HepG2 (cell line): ENCODE measurements around the gene ATAD3C. TPM values are rescaled to one million over a fixed set of nuclear protein-coding genes. Genes with fewer than 3 reads are reported as not detected.

ENCODE experiments used
- BATF2 ChIP-seq: sonication (generic); formaldehyde crosslinking; IDR thresholded peaks from 2 replicates; pipeline ENCODE4 v1.8.0; 2022; ENCODE audit warnings: mild to moderate bottlenecking, missing genetic modification reagents, moderate library complexity
- DRAP1 ChIP-seq: IDR thresholded peaks from 2 replicates; pipeline ENCODE4 v1.6.1; 2016; ENCODE audit warnings: missing genetic modification reagents, missing compliant biosample characterization
- ETV6 ChIP-seq: sonication (generic); formaldehyde crosslinking; conservative IDR thresholded peaks from 2 replicates; pipeline ENCODE4 v1.4.0; 2020; ENCODE audit warnings: missing genetic modification reagents
- HDAC1 ChIP-seq: sonication (generic); formaldehyde crosslinking; IDR thresholded peaks from 2 replicates; pipeline ENCODE4 v1.5.1; 2020; ENCODE audit warnings: mild to moderate bottlenecking, missing genetic modification reagents
- IKZF4 ChIP-seq: sonication (generic); formaldehyde crosslinking; IDR thresholded peaks from 2 replicates; pipeline ENCODE4 v1.5.1; 2020; ENCODE audit warnings: borderline replicate concordance, mild to moderate bottlenecking, low read depth, missing genetic modification reagents; ENCODE audit errors: not compliant biosample characterization
- KDM5A ChIP-seq: fragments of 200-600 bp; sonication (generic); IDR thresholded peaks from 2 replicates; pipeline ENCODE4 v1.7.0; 2018; ENCODE audit warnings: antibody characterized with exemption, mild to moderate bottlenecking, low read length, borderline replicate concordance
- MXD1 ChIP-seq: sonication (generic); formaldehyde crosslinking; IDR thresholded peaks from 2 replicates; pipeline ENCODE4 v1.4.0; 2020; ENCODE audit warnings: mild to moderate bottlenecking, missing genetic modification reagents
- NBN ChIP-seq: fragments of 450-650 bp; conservative IDR thresholded peaks from 2 replicates; pipeline ENCODE4 v1.6.1; 2017
- NR2F6 ChIP-seq, 2 experiments: IDR thresholded peaks; 2 replicates each; pipeline ENCODE4 v1.6.1; 2016; ENCODE audit warnings: antibody characterized with exemption in 1 of 2, mild to moderate bottlenecking in 1 of 2
- PHF8 ChIP-seq: sonication (generic); formaldehyde crosslinking; IDR thresholded peaks from 2 replicates; pipeline ENCODE4 v1.5.0; 2020; ENCODE audit warnings: missing genetic modification reagents
- RFX3 ChIP-seq: IDR thresholded peaks from 2 replicates; pipeline ENCODE4 v1.6.1; 2016; ENCODE audit warnings: missing biosample characterization, missing genetic modification reagents
- SMARCC2 ChIP-seq: fragments of 450-650 bp; IDR thresholded peaks from 2 replicates; pipeline ENCODE4 v1.6.1; 2017; ENCODE audit warnings: antibody characterized with exemption, mild to moderate bottlenecking
- SOX5 ChIP-seq: IDR thresholded peaks from 2 replicates; pipeline ENCODE4 v1.6.1; 2016; ENCODE audit warnings: borderline replicate concordance
- TFE3 ChIP-seq: IDR thresholded peaks from 2 replicates; pipeline ENCODE4 v1.6.1; 2016
- ZFP36L1 ChIP-seq: sonication (generic); formaldehyde crosslinking; IDR thresholded peaks from 2 replicates; pipeline ENCODE4 v1.8.0; 2022; ENCODE audit warnings: mild to moderate bottlenecking, missing genetic modification reagents, moderate library complexity
- ZMAT3 ChIP-seq: sonication (generic); formaldehyde crosslinking; conservative IDR thresholded peaks from 2 replicates; pipeline ENCODE4 v1.7.0; 2021; ENCODE audit warnings: missing genetic modification reagents
- ZNF282 ChIP-seq: fragments of 450-650 bp; IDR thresholded peaks from 2 replicates; pipeline ENCODE4 v1.6.1; 2018; ENCODE audit not compliant: partially characterized antibody
- ZNF367 ChIP-seq: sonication (generic); formaldehyde crosslinking; IDR thresholded peaks from 2 replicates; pipeline ENCODE4 v1.4.0; 2020; ENCODE audit warnings: missing genetic modification reagents, borderline replicate concordance
- ZNF468 ChIP-seq: sonication (generic); formaldehyde crosslinking; IDR thresholded peaks from 2 replicates; pipeline ENCODE4 v1.8.0; 2022; ENCODE audit warnings: mild to moderate bottlenecking, moderate library complexity, missing genetic modification reagents
- ZNF484 ChIP-seq: sonication (generic); formaldehyde crosslinking; IDR thresholded peaks from 2 replicates; pipeline ENCODE4 v1.5.1; 2020; ENCODE audit warnings: mild to moderate bottlenecking, low read depth, missing genetic modification reagents, borderline replicate concordance
- ZNF512 ChIP-seq: sonication (generic); formaldehyde crosslinking; IDR thresholded peaks from 2 replicates; pipeline ENCODE4 v1.4.0; 2020; ENCODE audit warnings: mild to moderate bottlenecking, missing genetic modification reagents
- ZNF780A ChIP-seq: sonication (generic); formaldehyde crosslinking; IDR thresholded peaks from 2 replicates; pipeline ENCODE4 v1.8.0; 2022; ENCODE audit warnings: mild to moderate bottlenecking, missing genetic modification reagents, moderate library complexity
- ZNF788 ChIP-seq: sonication (generic); formaldehyde crosslinking; IDR thresholded peaks from 2 replicates; pipeline ENCODE4 v1.5.0; 2020; ENCODE audit warnings: mild to moderate bottlenecking, missing genetic modification reagents, borderline replicate concordance
- polyA plus RNA-seq, 8 experiments: library from polyadenylated mRNA; depleted of rRNA in 3 of 8; stranded (reverse) in 7 of 8; unstranded in 1 of 8; fragments of >200 nt; fragmentation: Illumina TruSeq in 4 of 8; extraction: Trizol in 4 of 8; gene quantifications; 2 replicates each; pipeline versions ENCODE4 v1.2.1 to v1.2.3, GENCODE V29; 2011 to 2016; ENCODE audit warnings: low read depth in 4 of 8, missing spikeins in 1 of 8, mixed read lengths in 1 of 8; ENCODE audit not compliant: insufficient read depth in 1 of 8
- total RNA-seq, 5 experiments: library from RNA; depleted of rRNA; stranded (reverse); fragments of >200 nt; fragmentation: Illumina TruSeq; extraction: Trizol; gene quantifications; 2 replicates each; pipeline ENCODE4 v1.2.3, GENCODE V29; 2016; ENCODE audit warnings: low read depth in 1 of 5
- TF ChIP-seq, protein P1 (sequence below): sonication (generic); formaldehyde crosslinking; IDR thresholded peaks from 2 replicates; pipeline ENCODE4 v1.4.0; 2020; ENCODE audit warnings: missing genetic modification reagents

ATAD3C gene
- total and polyA plus RNA-seq, 2 of the 13 experiments (the other 11 are each of a cell fraction or from before 2014, with no cell fraction given) = 2.4 to 3.2 TPM

DNA sequence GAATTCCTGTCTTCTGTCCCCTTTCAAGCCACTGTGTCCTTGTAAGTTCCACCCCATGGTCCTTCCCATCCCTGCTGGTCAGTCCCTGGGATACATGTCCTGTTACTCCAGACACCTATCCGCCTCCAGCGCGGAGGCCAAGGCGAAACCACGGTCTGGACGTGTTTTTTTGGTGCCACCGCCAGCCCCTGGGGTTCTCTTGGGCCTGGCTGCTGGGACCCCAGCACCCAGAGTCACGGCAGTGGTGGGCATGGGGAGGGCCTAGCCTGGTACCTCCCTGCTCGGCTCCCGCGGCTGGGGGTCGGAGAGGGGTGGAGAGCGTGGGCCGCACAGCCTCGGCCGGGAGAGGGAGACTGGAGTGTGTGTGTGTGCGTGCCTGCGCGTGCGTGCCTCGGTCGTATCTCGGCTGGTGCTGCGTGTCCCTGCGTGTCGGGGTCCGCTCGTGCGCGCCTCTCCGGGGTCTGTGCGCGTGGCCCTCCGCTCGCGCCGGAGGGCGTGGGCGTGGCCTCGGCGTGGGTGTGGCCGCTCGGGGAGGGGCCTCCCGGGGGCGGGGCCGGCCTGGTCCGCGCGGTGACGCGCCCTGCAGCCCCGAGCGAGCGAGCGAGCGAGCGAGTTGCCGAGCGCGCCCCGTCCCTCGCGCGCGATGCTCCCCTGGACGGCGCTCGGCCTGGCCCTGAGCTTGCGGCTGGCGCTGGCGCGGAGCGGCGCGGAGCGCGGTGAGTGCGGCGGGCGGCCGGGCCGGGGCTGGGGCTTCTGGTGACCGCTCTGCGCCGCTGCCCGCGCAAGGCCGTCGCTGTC lies 14.2 kb upstream of the ATAD3C start, which contains the start of gene VWA1 (continued):
- TF ChIP-seq KDM5A (peak; percentile 29; the same call in 1 of the 2 replicates), ZNF484 (CRISPR knock-in tag) (no peak), HDAC1 (CRISPR knock-in tag) (peak; percentile 83), IKZF4 (peak; percentile 28), ETV6 (CRISPR knock-in tag) (no peak), BATF2 (CRISPR knock-in tag) (no peak), NR2F6 (IDR thresholded peaks at IDR 0.05) (no peak), NR2F6 (CRISPR knock-in tag; IDR thresholded peaks at IDR 0.05) (no peak; the same call in 1 of the 2 replicates), NBN (no peak), ZNF780A (no peak), TFE3 (no peak), ZNF282 (no peak), ZMAT3 (CRISPR knock-in tag) (no peak), ZFP36L1 (CRISPR knock-in tag) (no peak), ZNF367 (CRISPR knock-in tag) (no peak; the same call in 1 of the 2 replicates), MXD1 (peak; percentile 77), RFX3 (no peak), ZNF468 (CRISPR knock-in tag) (no peak), ZNF788 (CRISPR knock-in tag) (peak; percentile 79; the same call in 1 of the 2 replicates), ZNF512 (CRISPR knock-in tag) (no peak), PHF8 (CRISPR knock-in tag) (peak; percentile 62; the same call in 1 of the 2 replicates), SOX5 (CRISPR knock-in tag) (0 out of 2 replicates have a peak, but pooled peaks have one; percentile 38), SMARCC2 (no peak), DRAP1 (CRISPR knock-in tag) (0 out of 2 replicates have a peak, but pooled peaks have one; percentile 29)
- TF ChIP-seq, protein P1, sequence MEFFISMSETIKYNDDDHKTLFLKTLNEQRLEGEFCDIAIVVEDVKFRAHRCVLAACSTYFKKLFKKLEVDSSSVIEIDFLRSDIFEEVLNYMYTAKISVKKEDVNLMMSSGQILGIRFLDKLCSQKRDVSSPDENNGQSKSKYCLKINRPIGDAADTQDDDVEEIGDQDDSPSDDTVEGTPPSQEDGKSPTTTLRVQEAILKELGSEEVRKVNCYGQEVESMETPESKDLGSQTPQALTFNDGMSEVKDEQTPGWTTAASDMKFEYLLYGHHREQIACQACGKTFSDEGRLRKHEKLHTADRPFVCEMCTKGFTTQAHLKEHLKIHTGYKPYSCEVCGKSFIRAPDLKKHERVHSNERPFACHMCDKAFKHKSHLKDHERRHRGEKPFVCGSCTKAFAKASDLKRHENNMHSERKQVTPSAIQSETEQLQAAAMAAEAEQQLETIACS (CRISPR knock-in tag) = peak; percentile 81
